ENCODE measurements around the gene HAGH. TPM values are rescaled to one million over a fixed set of nuclear protein-coding genes. Genes with fewer than 3 reads are reported as not detected.

Gene HAGH
- polyA plus RNA-seq, 1 experiment = 11.8 TPM

- no peak for DNase-seq (ENCODE audit: low read depth, low spot score)
- H3K4me3 ChIP-seq (ENCODE audit: low read depth, low read length) = no peak overlapping the region
- no peaks in the 10 kb centered on the region for H3K27me3 ChIP-seq (ENCODE audit: control insufficient read depth, insufficient read depth, low read length)
- TF ChIP-seq CTCF (IDR thresholded peaks at IDR 0.05; ENCODE audit: low read depth, low read length) = no peak
- H3K27ac ChIP-seq (ENCODE audit: low read depth, low read length) = no peak overlapping the region
- ChIA-PET POLR2A (no interaction called here), CTCF (no interaction called here)
- H3K9me3 ChIP-seq (ENCODE audit: control insufficient read depth, insufficient read depth, low read length) = no peaks in the 10 kb centered on the region; the same call in 1 of the 2 replicates
These were observed 10.0 kb downstream of the HAGH start for GRCh38 chr16:1816396-1817275.

GRCh38 chr16:1815461-1815860, 11.2 kb downstream of the HAGH start:
- Histone ChIP-seq H3K27me3 (ENCODE audit: control insufficient read depth, insufficient read depth, low read length) (no peaks in the 10 kb centered on the region), H3K9me3 (ENCODE audit: control insufficient read depth, insufficient read depth, low read length) (no peaks in the 10 kb centered on the region; the same call in 1 of the 2 replicates), H3K4me3 (ENCODE audit: low read depth, low read length) (no peak overlapping the region), H3K27ac (ENCODE audit: low read depth, low read length) (no peak overlapping the region)
- ChIA-PET POLR2A (no interaction called here), CTCF (interaction anchor here (0.6 kb wide), 1 partner anchor 110 kb away, joined by 3 read pairs; no protein-coding TSS in a partner anchor)
- no peak for TF ChIP-seq CTCF (IDR thresholded peaks at IDR 0.05; ENCODE audit: low read depth, low read length)
- DNase-seq (ENCODE audit: low read depth, low spot score) = no peak

- peak overlapping the region; percentile 39 for H3K27ac ChIP-seq (ENCODE audit: low read depth, low read length)
- CTCF ChIA-PET = interaction anchor here (1.2 kb wide), 1 partner anchor 11 kb away, joined by 4 read pairs; no protein-coding TSS in a partner anchor
- H3K27me3 ChIP-seq (ENCODE audit: control insufficient read depth, insufficient read depth, low read length) = no peaks in the 10 kb centered on the region
- DNase-seq (ENCODE audit: low read depth, low spot score) = peak; percentile 74
- peak overlapping the region; percentile 25; the same call in 1 of the 2 replicates for H3K4me3 ChIP-seq (ENCODE audit: low read depth, low read length)
- POLR2A ChIA-PET = no interaction called here
- TF ChIP-seq CTCF (IDR thresholded peaks at IDR 0.05; ENCODE audit: low read depth, low read length) = peak; percentile 68
- H3K9me3 ChIP-seq (ENCODE audit: control insufficient read depth, insufficient read depth, low read length) = no peaks in the 10 kb centered on the region; the same call in 1 of the 2 replicates
These were observed 13.9 kb downstream of the HAGH start for GRCh38 chr16:1812732-1813163.

- Histone ChIP-seq H3K27ac (ENCODE audit: low read depth, low read length) (no peak overlapping the region), H3K4me3 (ENCODE audit: low read depth, low read length) (no peak overlapping the region), H3K9me3 (ENCODE audit: control insufficient read depth, insufficient read depth, low read length) (no peaks in the 10 kb centered on the region; the same call in 1 of the 2 replicates), H3K27me3 (ENCODE audit: control insufficient read depth, insufficient read depth, low read length) (no peaks in the 10 kb centered on the region)
- no peak for TF ChIP-seq CTCF (IDR thresholded peaks at IDR 0.05; ENCODE audit: low read depth, low read length)
- DNase-seq (ENCODE audit: low read depth, low spot score) = no peak
- ChIA-PET CTCF (interaction anchor here (1.0 kb wide), 1 partner anchor 28 kb away, joined by 3 read pairs; the partner anchor contains the start of genes NUBP2 and SPSB3), POLR2A (no interaction called here)
These were observed 16.1 kb downstream of the HAGH start for GRCh38 chr16:1810536-1810935.

- CTCF ChIA-PET = interaction anchor here (1.0 kb wide), 1 partner anchor 28 kb away, joined by 3 read pairs; the partner anchor contains the start of genes NUBP2 and SPSB3
- Histone ChIP-seq H3K27me3 (ENCODE audit: control insufficient read depth, insufficient read depth, low read length) (no peaks in the 10 kb centered on the region), H3K4me3 (ENCODE audit: low read depth, low read length) (no peak overlapping the region), H3K9me3 (ENCODE audit: control insufficient read depth, insufficient read depth, low read length) (no peaks in the 10 kb centered on the region; the same call in 1 of the 2 replicates), H3K27ac (ENCODE audit: low read depth, low read length) (no peak overlapping the region)
- DNase-seq (ENCODE audit: low read depth, low spot score) = no peak
- TF ChIP-seq CTCF (IDR thresholded peaks at IDR 0.05; ENCODE audit: low read depth, low read length) = no peak
- POLR2A ChIA-PET = no interaction called here
These were observed 16.5 kb downstream of the HAGH start for GRCh38 chr16:1810106-1810505.

All from AG04450 (cell line).